ENCODE results near the gene ERBIN.

Gene ERBIN

DNA sequence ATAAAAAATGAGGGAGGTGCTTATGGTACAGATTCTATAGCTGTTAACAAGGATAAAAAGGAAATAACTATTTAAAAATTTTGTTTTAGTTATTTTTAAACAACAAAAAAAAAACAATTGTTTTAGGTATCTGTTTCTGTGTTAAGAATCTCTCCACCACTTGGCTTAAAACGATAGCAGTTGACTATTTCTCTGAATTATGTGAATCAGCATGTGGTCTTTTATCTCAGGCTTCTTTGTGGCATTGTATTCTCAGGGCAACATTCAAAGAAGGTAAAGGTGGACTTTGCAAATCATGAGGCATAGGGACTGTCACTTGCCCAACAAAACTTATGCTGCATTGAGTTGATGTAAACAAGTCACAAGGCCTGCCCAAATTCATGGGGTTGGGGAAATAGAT lies 55.2 kb downstream of the ERBIN start:
- TF ChIP-seq, protein P1, sequence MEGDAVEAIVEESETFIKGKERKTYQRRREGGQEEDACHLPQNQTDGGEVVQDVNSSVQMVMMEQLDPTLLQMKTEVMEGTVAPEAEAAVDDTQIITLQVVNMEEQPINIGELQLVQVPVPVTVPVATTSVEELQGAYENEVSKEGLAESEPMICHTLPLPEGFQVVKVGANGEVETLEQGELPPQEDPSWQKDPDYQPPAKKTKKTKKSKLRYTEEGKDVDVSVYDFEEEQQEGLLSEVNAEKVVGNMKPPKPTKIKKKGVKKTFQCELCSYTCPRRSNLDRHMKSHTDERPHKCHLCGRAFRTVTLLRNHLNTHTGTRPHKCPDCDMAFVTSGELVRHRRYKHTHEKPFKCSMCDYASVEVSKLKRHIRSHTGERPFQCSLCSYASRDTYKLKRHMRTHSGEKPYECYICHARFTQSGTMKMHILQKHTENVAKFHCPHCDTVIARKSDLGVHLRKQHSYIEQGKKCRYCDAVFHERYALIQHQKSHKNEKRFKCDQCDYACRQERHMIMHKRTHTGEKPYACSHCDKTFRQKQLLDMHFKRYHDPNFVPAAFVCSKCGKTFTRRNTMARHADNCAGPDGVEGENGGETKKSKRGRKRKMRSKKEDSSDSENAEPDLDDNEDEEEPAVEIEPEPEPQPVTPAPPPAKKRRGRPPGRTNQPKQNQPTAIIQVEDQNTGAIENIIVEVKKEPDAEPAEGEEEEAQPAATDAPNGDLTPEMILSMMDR (IDR thresholded peaks at IDR 0.05; ENCODE audit: borderline replicate concordance, insufficient read depth, low read depth, low read length), result no peak
- no peak overlapping the region for H3K4me3 ChIP-seq (ENCODE audit: low read depth, low read length)

DNA sequence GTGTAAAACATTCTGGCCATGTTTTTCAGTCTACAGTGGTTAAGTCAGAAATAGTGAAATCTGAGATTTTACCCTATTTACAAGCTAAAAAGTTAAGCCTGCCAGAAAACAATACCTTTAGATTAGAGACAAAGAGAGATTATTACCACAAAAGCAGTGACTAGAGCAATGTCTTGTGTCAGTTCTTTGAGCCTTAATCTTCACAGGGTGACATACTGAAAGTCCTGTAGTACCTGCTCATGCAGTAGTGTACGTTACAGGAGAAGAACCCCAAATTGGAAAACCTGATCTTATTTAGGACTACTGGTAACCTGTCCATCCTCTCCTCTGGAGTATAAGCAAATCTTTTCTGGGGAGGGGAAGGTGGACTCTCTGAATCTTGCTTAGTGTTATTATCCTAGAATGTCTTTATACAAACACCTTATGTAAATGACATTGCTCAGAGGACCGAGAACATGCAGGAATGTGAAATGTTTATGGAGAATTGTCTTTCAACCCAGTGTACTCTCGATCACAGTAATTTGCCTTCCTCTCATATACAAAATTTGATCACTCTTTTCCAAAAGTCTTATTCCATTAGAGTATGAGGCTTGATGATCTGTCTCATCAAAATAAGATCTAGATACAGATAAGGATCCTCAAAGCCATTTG lies 55.7 kb downstream of the ERBIN start:
- TF ChIP-seq, protein P1 (IDR thresholded peaks at IDR 0.05; ENCODE audit: borderline replicate concordance, insufficient read depth, low read depth, low read length), result no peak
- H3K4me3 ChIP-seq (ENCODE audit: low read depth, low read length), result no peak overlapping the region

DNA sequence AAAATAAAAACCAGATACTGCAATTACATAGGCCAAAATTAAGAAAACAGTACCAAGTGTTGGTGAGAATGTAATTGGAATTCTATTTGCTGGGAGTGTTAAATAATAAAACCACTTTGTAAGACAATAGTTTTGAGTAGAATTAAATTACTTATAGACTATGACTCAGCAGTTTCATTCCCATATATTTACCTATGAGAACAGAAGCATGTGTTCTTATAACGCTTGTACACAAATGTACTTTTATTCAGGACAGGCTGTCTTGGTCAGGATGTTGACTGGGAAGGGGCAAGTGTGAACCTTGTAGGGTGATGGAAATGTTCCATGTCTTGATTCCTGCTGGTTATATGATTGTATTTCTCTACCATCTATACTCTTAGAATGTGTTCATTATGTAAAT lies 56.3 kb downstream of the ERBIN start:
- TF ChIP-seq, protein P1 (IDR thresholded peaks at IDR 0.05; ENCODE audit: borderline replicate concordance, insufficient read depth, low read depth, low read length), result no peak
- no peak overlapping the region for H3K4me3 ChIP-seq (ENCODE audit: low read depth, low read length)

DNA sequence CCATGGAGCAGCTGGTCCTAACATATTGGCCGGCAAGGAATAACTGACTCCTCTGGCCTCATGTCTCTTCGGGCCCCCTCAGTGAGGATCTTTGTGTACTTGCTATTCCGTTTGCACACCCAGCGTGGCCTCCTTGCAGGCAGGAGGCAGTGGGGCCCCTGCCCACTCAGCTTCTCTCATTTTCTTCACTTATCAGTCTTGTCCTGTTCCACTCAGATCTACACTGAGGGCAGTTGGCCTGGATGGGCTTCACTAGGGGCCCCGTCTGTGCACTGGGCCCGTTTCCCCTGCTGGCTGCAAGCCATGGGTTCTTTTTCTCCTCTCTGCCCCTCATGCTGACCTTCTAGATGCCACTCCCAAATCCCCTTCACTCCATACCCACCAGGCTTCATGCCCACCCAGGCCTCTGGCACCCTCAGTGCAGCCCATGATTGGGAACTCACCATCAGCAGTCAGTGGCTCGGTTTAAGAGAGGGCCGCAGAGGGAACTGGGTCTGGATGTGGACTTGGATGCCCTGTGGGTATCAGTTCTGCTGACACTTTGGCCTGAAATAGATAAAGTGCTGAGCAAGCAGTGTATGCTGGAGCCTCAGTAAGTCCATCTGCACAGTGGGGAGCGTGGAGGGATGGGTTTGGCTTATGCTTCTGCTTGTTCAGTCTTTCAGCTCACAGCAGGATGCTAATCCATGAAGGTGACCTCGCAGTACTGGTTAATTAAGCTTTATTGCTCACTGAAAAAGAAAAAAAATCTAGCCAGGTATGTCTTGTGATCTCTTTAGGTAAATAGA lies 57.9 kb downstream of the ERBIN start:
- TF ChIP-seq, protein P1 (IDR thresholded peaks at IDR 0.05; ENCODE audit: borderline replicate concordance, insufficient read depth, low read depth, low read length), result no peak
- no peak overlapping the region for H3K4me3 ChIP-seq (ENCODE audit: low read depth, low read length)

DNA sequence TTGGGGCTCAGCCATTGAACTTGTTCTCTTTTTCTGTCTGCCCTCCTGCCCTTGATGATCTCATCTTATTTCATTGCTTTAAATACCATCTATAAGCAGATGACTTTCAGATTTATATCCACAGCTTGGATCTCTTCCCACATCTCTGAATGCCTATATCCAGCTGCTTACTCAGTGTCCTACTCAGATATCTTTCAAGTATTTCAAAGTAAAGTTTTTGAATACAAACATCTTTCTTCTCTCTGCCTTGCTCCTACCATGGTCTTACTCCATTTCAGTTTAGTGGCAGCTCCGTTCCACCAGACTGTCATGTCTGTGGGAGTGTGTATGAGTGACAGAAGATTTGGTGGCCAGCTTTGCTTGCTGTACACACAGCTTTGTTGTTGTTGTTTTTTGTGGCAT lies 59.7 kb downstream of the ERBIN start:
- no peak overlapping the region for H3K4me3 ChIP-seq (ENCODE audit: low read depth, low read length)

DNA sequence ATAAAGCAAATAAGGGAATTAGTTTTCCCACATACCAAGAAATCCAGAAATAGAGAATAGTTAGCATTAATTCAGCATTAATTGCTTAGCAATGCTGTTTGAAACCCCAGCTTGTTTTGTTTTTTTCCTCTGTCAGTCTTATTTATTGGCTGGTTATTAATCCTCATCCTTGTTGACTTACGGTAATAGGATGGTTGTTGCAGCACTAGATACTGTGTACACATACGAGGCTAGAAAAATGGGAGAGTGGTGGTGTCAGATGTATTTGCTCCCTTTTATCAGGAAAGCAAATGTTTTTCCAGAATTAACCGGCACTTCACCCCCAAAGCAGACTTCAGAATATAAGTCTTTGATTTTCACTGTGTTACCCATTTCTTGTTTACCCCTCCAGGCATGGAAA lies 60.4 kb downstream of the ERBIN start:
- TF ChIP-seq, protein P1 (IDR thresholded peaks at IDR 0.05; ENCODE audit: borderline replicate concordance, insufficient read depth, low read depth, low read length), result no peak
- no peak overlapping the region for H3K4me3 ChIP-seq (ENCODE audit: low read depth, low read length)

More for the DNA sequence above, 59.7 kb downstream of the ERBIN start:
- TF ChIP-seq, protein P1 (IDR thresholded peaks at IDR 0.05; ENCODE audit: borderline replicate concordance, insufficient read depth, low read depth, low read length), result no peak

DNA sequence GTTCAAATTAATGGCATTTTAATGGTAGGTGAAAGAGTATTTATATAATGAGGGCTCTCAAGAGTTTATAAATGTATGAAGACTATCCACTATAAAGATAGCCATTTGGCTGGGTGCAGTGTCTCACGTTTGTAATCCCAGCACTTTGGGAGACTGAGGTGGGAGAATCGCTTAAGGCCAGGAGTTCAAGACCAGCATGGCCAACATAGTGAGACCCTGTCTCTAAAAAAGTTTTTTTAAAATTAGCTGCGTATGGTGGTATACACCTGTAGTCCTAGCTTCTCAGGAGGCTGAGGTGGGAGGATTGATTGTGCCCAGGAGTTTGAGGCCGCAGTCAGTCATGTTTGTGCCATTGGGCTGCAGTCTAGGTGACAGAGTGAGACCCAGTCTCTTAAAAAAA lies 61.6 kb downstream of the ERBIN start:
- no peak overlapping the region for H3K4me3 ChIP-seq (ENCODE audit: low read depth, low read length)
- TF ChIP-seq, protein P1 (IDR thresholded peaks at IDR 0.05; ENCODE audit: borderline replicate concordance, insufficient read depth, low read depth, low read length), result no peak

All from GM12875 (cell line).